Stimulated activated CD4-positive, alpha-beta T cell treated with anti-CD3 and anti-CD28 coated beads, Interleukin-2, amount 100 ng/mL, for 4 hours (primary cell): ENCODE data around the gene LRRC27.

Experiments used
- DNase-seq: peaks from one replicate; pipeline ENCODE4 v3.0.0-alpha.2; 2020; ENCODE audit warnings: low read depth

The LRRC27 gene

DNA sequence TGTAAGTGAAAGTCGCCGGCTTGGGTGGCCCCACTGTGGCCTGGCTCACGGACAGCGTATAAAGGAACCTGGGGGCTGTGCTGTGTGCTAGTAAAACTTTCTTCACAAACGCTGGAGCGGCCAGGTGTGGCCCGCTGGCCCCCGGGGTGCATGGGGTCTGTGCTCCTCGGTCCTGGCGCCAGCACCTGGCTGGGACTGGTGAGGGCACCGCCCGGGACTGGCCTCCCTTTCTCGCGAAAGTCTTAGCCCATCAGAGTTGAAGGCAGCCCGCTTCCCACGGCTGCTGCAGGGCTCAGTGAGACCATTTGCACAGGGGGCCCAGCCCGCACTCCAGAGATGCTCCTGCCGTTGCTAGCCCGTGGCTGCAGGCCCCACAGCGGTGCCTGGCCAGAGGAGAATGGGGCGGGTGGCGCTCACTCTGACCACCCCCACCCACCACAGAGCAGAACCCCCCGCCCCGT is 70.8 kb downstream of the LRRC27 start:
- DNase-seq = no peak

DNA sequence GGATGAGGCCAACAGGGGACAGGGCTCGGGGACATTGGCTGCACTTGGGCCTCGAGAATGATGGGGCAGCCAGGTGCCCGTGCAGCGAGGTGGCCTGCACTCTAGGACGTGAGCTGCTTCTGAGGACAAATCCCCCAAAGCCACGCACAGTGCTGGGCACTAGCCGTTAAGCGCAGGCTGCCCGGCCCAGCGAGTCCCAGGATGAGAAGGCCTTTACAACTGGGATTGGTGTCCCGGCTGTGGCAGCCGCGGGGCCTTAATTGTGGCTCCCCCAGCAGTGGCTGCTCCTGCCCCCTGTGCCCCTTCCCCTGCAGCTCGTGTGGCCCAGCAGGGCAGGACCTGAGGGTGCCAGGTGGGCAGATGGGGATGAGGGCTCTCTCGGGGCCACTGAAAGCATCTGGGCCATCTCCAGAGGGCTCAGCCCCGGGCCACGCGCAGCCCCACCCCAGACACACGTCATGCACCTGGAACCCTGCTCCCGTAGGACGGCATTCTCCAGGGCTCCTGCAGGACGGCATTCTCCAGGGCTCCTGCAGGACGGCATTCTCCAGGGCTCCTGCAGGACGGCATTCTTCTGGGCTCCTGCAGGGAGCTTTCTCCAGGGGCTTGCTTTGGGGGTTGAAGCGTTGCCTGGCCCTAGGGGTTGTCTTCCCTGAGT is 71.6 kb downstream of the LRRC27 start:
- DNase-seq = no peak

DNA sequence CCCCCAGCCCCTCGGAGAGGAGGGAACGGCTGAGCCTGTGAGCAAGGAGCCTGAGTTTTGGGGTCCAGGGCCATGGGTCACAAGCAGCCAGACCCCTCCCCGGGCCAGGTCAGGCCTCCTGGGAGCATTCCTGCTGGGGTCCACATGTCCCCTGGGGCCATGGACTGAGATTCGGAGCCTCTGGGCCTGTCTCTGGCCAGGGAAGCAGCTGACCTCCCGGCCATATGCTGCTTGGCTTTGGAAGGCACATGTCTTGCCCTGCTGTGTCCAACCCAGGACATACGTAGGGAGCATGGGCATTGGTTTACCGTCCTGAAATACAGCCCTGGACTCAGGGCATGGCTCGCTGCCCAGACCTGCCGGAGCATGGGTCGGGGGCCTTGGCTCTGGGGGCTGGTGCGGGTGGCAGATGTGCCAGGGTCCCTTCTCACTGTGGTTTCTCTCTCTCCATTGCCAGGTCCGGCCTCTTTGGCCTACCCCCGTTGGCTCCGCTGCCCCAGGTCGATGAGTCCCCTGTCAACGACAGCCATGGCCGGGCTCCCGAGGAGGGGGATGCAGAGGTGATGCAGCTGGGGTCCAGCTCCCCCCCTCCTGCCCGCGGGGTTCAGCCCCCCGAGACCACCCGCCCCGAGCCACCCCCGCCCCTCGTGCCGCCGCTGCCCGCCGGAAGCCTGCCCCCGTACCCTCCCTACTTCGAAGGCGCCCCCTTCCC is 72.3 kb downstream of the LRRC27 start:
- no peak for DNase-seq

DNA sequence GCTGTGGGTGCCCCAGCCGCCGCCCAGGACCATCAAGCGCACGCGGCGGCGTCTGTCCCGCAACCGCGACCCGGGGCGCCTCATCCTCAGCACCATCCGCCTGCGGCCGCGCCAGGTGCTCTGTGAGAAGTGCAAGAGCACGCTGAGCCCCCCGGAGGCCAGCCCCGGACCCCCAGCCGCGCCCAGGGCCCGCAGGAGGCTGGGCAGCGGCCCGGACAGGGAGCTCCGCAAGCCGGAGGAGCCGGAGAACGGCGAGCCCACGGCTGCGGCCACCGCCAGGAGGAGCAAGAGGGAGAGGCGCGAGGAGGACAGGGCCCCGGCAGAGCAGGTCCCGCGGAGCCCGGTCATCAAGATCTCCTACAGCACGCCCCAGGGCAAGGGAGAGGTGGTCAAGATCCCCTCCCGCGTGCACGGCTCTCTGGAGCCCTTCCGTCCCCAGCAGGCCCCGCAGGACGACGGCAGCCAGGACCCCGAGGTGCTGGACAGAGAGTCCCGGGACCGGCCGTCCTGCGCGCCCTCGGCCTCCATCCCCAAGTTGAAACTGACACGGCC is 73.0 kb downstream of the LRRC27 start:
- DNase-seq = no peak

DNA sequence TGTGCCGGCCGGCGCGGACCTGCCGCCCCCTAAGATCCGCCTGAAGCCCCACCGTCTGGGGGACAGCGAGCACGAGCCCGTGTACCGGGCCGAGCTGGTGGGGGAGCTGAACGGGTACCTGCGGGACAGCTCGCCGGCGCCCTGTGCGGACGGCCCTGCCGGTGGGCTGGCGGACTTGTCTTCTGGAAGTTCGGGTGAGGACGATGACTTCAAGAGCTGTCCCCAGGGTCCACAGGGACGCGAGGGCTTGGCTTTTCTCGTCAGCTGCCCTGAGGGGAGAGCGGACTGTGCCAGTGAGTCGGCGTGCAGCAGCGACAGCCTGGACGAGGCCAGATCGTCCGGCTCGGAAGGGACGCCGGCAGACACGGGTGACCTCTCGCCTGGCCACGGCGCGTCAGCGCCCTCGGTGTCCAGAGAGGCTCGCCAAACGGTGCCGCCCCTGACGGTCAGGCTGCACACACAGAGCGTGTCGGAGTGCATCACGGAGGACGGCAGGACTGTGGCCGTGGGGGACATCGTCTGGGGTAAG is 73.5 kb downstream of the LRRC27 start:
- no peak for DNase-seq

DNA sequence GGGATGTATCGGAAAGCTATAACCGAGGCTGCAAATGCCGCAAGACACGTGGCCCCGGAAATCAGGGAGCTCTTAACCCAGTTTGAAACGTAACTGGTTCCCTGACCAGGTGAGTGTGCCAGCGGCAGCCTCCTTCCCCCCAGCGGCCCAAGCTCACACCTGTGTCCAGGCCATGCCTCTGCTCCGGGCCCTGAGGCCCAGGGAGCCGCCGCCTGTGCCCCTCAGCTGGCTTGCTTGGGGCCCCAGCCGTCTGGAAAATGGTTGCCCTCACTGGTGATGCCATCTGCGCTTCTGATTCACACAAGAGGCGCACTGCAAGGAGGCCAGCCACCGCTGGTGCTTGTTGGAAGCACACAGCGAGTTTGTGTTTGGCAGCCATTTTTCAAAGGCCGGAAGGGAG is 74.2 kb downstream of the LRRC27 start:
- no peak for DNase-seq

DNA sequence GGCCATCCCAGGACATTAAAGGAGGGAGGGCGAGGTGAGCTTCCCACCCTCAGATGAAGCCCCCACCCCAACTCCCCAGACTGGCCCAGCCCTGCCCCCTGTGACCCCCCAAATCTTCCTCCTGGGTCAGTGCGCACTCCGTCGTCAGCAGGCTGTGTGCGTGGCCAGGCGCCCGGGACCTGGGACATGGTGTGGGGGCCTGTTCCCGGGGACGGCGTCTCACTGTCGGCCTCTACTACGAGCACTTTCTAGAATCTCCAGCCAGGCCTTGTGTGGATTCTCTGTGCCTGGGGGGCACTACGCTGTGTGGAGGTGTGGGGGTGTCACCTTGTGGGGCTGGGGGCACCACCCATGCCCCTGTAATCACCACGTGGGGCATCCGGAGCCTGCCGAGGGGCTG is 74.8 kb downstream of the LRRC27 start:
- DNase-seq = no peak

DNA sequence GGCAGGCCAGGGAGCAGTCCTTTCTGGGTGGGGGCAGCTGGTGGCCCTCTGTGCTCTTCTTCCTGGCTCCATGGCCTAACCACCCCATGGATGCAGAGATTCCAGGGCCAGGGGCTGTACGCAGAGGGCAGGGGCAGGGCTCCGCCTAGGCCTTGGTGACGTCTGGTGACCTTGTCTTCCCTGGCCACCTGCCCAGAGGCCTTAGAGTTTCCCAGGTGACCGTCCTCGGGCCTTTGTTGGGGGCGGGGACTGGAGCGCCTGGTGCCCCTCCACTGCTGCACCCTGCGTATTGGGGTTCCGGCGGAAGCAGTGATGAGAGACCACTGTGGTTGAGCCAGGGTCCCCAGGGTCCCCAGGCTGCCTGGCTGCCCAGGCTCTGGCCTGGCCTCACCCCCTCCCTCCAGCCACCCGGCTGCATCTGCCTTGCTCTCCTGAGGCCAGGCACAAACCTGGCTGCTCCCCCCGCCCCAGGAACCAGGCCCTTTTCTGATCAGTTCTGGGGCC is 75.3 kb downstream of the LRRC27 start:
- DNase-seq = no peak

DNA sequence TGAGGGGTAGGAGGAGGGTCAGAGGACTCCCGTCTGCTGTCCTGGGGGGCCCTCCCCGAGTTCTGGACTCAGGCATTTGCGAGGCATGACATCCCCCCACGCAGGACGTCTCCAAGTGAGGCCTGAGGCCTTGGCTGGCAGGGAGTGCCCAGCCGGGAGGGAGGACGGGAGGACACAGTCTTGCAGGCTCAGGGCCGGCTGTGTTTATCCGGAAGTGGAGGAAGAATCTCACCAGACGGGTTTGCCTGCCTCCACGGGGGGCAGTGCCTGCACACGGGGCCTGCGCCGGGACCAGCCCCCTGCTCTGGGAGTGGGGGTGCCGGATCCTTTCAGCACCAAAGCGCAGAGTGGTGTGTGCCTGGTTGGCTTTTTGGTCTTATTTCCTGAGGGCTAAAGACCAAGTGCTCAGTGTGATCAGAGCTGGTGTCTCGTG is 75.9 kb downstream of the LRRC27 start:
- no peak for DNase-seq

DNA sequence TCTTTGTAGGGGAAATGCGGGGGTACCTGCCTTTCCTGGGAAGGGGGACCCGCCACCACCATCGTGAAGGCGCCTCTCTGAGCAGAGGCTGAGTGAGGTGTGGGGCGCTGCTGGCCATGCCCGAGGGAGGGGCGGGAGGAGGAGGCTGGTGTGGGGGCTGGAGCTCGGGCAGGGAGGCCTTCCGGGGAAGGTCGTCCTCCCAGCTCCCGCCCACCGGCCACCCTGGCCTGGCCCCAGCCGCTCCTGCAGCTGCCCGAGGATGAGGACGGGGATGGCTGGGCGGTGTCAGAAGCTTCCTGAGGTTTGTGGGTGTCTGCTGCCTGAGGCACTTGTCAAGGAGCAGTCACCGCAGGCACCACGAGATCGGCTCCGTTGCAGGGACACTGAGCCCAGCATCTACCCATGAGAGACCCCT is 76.4 kb downstream of the LRRC27 start:
- no peak for DNase-seq

DNA sequence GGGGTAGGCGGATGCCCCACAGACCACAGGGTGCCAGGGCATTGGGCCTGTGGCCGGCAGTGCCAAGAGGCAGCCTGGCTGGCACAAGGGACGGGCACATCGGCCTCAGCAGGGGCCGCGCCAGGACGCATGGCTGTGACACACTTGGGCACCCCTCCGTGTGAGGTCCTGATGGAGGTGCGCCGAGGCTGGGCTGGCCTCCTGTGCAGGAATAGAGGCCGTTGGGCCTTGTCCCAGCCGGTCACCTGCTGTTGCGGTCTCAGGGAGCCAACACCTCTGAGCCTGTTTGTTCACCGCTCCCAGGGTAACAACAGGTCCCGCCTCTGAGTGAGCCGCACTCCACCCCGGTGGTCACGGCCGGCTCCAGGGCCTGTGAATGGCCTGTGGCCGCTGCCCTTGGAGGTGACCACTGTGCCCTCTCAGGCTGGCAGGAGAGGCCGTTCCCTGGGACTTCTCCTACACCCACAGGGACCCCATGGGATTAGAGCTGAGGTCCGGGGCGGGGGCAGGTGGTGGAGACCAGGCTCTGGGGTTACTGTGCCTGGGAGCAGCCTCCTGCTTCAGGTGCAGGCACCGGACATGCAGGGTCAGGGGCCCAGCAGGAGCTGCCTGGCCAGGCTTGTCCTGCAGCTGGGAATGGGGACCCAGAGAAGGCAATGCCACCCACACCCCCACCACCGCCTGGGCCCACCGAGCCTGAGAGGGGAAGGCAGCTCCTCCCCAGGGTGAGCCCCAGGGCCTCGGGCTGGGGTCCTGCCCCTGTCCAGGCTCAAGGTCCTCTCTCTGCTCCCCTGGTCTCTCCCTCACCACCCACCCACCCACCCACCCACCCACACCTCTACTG is 77.1 kb downstream of the LRRC27 start:
- no peak for DNase-seq

DNA sequence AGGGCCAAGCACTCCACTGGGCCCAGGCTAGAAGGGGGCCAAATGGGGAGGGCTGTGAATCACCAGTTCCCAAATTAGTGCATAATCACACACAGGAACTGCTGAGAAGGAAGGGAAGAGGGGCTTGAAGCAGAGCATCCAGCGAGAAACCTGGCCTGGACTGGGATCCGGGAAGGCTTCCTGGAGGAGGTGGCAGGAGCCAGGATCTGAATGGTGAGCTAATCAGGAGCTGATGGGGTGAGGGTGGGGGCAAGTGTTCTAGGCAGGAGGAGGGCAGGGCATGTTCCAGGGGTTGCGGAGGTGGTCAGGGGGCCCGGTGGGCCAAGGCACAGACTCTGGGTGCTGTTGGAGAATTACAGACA is 77.7 kb downstream of the LRRC27 start:
- no peak for DNase-seq

DNA sequence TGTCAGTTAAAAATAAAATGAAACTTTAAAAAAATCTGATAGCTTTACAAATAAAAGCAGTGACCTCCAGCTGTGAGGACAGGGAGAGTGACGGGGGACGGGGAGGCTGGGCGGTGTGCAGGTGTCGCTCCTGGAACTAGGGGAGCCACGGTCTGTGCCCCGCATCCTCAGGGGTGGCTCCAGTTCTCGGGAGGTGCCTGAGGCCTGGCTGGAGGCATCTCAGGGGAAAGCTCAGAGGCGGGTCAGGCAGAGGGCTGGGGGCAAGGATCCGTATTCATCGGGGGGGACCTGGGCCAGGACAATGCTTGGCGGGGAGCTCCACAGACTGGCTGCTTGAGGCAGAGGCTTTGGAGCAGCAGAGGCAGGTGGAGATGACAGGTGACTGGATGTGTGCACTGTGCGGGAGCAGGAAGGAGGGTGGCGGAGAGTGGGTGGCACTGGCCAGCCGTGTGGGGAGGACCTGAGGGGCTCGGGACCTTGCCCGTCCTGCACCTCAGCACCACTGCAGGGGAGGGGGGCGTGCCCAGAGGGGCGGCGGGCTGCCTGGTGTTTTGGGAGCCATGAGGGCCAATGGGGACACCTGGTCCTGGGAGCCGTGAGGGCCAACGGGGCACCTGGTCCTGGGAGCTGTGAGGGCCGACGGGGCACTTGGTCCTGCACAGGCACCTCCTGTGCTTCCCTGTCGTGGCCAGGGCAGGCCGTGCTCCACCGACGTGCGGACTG is 78.2 kb downstream of the LRRC27 start:
- DNase-seq = no peak

DNA sequence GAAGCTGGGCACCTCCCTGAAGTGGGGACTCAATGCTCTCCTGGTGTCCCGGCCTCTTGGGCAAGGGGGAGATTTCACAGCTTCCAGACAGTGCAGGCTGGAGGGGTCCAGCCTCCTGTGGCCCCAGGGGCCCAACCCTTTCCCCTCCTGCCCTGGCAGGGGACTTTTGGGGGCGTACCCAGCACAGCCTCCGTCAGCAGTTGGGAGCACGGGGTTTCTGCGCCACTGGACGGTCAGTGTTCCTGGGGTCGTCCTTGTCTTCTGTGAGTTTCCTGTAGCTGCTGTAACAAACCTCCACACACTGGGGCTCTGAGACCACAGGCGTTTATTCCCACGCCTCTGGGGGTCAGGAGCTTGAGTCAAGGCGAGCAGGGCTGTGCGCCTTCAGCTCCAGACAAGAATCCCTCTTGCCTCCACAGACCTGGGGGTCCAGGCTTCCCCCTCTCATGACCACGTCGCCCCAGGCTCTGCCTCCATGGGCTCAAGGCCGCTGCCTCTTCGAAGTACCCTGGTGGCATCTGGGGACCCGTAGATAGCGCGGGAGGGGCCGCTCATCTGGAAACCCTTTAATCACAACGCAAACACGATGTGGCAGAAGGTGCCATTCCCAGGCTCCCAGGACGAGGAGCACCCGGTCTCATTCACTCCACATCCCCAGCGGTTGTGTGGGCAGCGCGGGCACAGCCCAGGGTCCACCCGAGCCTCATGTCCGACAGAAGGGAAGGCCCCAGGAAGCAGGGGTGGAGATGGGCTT is 79.0 kb downstream of the LRRC27 start:
- DNase-seq = no peak

DNA sequence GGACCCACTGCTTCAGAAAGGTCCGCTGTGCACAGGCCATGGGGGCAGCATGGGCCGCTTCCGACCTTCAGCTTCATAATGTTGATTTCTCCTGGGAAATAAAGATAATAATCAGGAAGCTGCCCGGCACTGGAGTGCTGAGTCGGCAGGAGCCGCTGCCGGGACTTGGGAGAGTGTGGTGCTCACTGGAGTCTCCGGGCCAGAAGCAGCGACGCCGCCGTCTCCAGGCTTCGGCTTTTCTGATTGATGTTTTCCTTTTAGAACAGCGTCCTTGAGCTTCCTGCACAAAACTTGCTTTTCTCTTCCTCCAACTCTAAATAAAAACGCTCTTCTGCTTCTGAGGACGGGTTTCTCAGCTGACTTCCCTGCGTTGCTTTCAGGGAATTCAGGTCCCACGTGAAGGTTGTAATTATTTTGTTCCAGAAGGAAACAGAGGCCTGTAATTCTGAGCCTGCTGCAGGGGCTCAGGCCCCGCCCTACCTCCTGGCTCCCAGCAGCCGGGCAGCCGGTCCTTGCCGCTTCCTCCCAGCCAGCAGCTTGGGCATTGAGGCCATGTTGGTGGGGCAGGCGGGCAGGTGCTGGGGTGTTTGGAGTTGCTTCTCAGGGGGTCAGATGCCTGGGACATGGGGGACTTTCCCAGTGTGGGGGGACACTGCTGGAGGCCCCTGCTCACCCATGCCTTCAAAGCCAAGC is 79.7 kb downstream of the LRRC27 start:
- DNase-seq = no peak

DNA sequence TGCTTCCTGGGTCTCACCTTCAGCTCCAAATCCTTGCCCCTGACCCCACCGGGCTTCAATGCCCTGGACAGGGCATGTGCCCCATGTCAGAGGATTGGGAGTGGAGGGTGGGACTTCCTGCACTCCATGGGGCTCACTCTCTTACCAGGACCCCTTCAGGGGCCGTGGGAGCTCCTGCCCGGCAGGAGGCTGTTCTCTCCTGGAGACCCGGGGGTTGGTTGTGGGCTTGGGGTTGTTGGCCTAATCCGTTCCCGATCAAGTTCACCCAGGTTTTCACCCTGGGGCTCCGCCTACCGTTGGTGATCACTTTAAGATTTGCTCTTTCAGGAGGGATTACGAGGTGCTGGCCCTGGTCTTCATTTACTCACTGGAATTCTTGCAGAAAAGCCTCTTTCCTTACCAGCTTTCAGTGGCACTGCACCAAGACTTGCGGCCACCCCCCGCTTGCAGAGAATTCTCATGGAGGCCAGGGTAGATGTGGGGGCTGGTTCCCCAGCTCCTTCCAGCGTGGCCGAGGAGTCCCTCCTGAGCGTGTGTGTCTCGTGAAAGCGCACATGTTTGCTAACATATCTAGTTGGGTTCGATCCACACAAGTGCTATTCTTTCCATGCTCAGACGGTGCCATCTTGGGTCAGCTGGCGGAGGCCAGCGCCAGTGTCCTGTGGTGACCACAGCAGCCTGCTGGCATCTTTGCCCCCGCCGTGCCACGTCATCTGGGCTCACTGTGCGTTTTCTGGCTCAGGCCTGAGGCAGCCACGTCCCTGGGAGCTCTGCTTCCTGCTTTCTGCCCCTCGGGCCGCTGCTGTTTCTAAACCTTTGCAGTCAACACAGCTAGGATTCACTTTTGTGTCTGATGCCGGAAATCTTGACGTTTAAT is 80.6 kb downstream of the LRRC27 start:
- no peak for DNase-seq

DNA sequence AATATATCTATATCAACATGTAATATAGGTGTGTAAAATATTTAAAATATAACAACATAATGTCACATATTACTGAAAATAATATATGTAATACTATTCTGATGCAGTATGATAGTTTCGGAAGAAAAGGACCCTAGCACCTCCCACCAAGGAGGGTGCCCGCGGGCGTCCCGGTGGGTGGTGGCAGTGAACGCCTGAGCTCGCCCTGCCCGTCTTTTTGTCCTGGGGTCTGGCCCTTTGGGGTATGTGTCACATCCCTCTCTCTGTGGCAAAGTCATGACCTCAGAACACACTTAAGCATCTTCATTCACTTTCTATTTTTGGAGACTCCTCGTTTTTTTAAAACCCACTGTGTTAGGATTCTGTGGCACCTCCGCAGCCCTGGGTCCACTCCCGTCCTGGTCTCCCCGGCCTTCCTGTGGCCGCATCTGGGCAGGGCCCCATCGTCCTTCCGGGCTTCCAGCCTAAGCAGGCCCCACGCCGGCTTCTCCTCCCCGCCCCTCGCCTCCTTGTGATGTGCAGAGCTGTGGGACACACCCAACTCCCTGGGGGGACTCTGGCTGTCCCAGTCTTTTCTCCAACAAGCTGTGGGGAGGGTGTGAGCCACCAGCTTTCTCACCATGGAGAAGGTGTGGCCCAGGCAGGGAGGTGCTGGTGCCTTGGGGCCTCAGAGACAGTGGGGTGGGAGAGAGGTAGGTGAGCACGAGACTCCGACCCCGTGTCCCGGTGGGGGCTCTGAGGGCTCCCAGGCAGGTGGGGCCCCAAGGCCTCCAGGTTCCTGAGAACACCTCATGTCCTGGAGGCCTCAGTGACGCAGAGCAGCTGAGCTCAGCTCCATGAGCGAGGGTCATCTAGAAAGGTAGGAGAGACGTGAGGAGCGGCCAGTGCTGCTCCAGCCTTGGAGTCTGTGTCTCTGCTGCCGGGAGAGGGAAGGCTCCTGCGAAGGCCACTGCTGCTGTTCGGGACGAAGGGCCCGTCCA is 81.5 kb downstream of the LRRC27 start:
- DNase-seq = no peak
